HepG2 (cell line): ENCODE results near the gene NOMO2. TPM values are rescaled to one million over a fixed set of nuclear protein-coding genes. Genes with fewer than 3 reads are reported as not detected.
"Not testable (repeated sequence)": the region's sequence is repeated elsewhere in the genome, so short reads cannot be mapped to it uniquely, and the experiment has no call there.

ENCODE experiments used
- ATAC-seq: fragments of 200-7000 bp; cut with Tn5 transposase; 3 replicates; pipeline ENCODE4 v1.9.1; 2020; ENCODE audit warnings: mild to moderate bottlenecking, moderate library complexity
- BruUV-seq: library from RNA; stranded (reverse); fragments of 400-500 nt; replicated peaks from 2 replicates; lab custom pipeline; 2021; lab: Mats Ljungman, UMichigan
- CTCF ChIA-PET: fragments of 300-600 bp; formaldehyde crosslinking; extraction: SDS; loops from one replicate; lab custom pipeline; 2021; ENCODE audit warnings: low total read pairs, inconsistent platforms, low intra/inter-chr PET ratio; lab: Yijun Ruan, JAX
- POLR2A ChIA-PET: fragments of 350-600 bp; sonication (Branson Sonifier 250); formaldehyde crosslinking; loops from one replicate; lab custom pipeline; 2020; ENCODE audit warnings: antibody characterized with exemption, inconsistent platforms; lab: Yijun Ruan, JAX
- DNase-seq: peaks from one replicate; pipeline ENCODE4 v3.0.0-alpha.2; 2015; ENCODE audit warnings: low spot score
- FAIRE-seq: peaks from 3 replicates; lab custom pipeline; 2011; peaks lifted over from hg19 to GRCh38; lab: Jason Lieb, UNC
- H2AFZ ChIP-seq: one replicate; pipeline ENCODE4 v1.6.1; 2011; ENCODE audit warnings: low read length, inconsistent platforms
- H3K27ac ChIP-seq: fragments of 300-600 bp; 3 replicates; pipeline ENCODE4 v1.8.0; 2011; ENCODE audit warnings: mixed run types, mild to moderate bottlenecking, mixed read lengths, low read length, inconsistent platforms; ENCODE audit not compliant: insufficient read depth; ENCODE audit errors: extremely low read length
- H3K27me3 ChIP-seq, 2 experiments: fragments of 200-600 bp in 1 of 2; 2 replicates in 1 of 2; 3 replicates in 1 of 2; pipeline versions ENCODE4 v1.6.0 to v1.8.0; 2011; ENCODE audit warnings: low read length in 2 of 2, mild to moderate bottlenecking in 2 of 2, moderate library complexity in 2 of 2, inconsistent platforms in 1 of 2; ENCODE audit not compliant: insufficient read depth in 2 of 2, control insufficient read depth in 1 of 2
- H3K36me3 ChIP-seq, 2 experiments: fragments of 200-600 bp in 1 of 2; replicated peaks in 1 of 2; 2 replicates in 1 of 2; 3 replicates in 1 of 2; pipeline versions ENCODE4 v1.5.1 to v1.8.0; 2011; ENCODE audit warnings: low read length in 2 of 2, inconsistent platforms in 1 of 2; ENCODE audit not compliant: insufficient read depth in 2 of 2, control insufficient read depth in 1 of 2
- H3K4me1 ChIP-seq: 2 replicates; pipeline ENCODE4 v1.5.1; 2012; ENCODE audit warnings: low read length, inconsistent platforms; ENCODE audit not compliant: insufficient read depth
- H3K4me2 ChIP-seq: 2 replicates; pipeline ENCODE4 v1.6.0; 2011; ENCODE audit warnings: low read depth, low read length, inconsistent platforms
- H3K4me3 ChIP-seq, 3 experiments: fragments of 200-600 bp in 1 of 3; sonication (generic), shearing (Covaris generic) in 1 of 3; replicated peaks in 1 of 3; 2 replicates each; pipeline ENCODE4 v1.5.1; 2011 to 2016; ENCODE audit warnings: low read length in 3 of 3, inconsistent platforms in 2 of 3, low read depth in 2 of 3, mild to moderate bottlenecking in 2 of 3, control low read depth in 1 of 3, mixed read lengths in 1 of 3; ENCODE audit not compliant: insufficient read depth in 1 of 3
- H3K79me2 ChIP-seq: one replicate; pipeline ENCODE4 v1.6.1; 2011; ENCODE audit warnings: low read length, inconsistent platforms; ENCODE audit not compliant: insufficient read depth
- H3K9ac ChIP-seq: 2 replicates; pipeline ENCODE4 v1.6.0; 2011; ENCODE audit warnings: mild to moderate bottlenecking, low read depth, low read length, inconsistent platforms; ENCODE audit not compliant: insufficient read depth
- H3K9me3 ChIP-seq: 2 replicates; pipeline ENCODE4 v1.5.1; 2012; ENCODE audit warnings: mild to moderate bottlenecking, low read length
- H4K20me1 ChIP-seq: 2 replicates; pipeline ENCODE4 v1.6.0; 2011; ENCODE audit warnings: inconsistent platforms, mild to moderate bottlenecking, low read length, moderate library complexity; ENCODE audit not compliant: insufficient read depth
- FOXP4 ChIP-seq: sonication (generic); formaldehyde crosslinking; IDR thresholded peaks from 2 replicates; pipeline ENCODE4 v1.4.0; 2020; ENCODE audit warnings: missing genetic modification reagents
- GATAD2A ChIP-seq: IDR thresholded peaks from 2 replicates; pipeline ENCODE4 v1.6.1; 2016
- RCOR2 ChIP-seq: IDR thresholded peaks from 2 replicates; pipeline ENCODE4 v1.6.1; 2016; ENCODE audit warnings: missing biosample characterization, missing genetic modification reagents
- ZNF777 ChIP-seq: sonication (generic); formaldehyde crosslinking; IDR thresholded peaks from 2 replicates; pipeline ENCODE4 v1.4.0; 2020; ENCODE audit warnings: missing genetic modification reagents
- WGBS: methylation state at CpG from one replicate; pipeline ENCODE4 v1.1.6; 2017; ENCODE audit warnings: low lambda C conversion rate; 5-methylcytosine and 5-hydroxymethylcytosine counted together
- in situ Hi-C: cut with HindIII; loops from 2 replicates; pipeline ENCODE4 v1.10.0; 2017; ENCODE audit warnings: low pct_unique_long_range_greater_than_20kb; ENCODE audit not compliant: extremely low pct_ligation_motif_present
- intact Hi-C: fragments of 100-400 bp; cut with micrococcal nuclease; formaldehyde crosslinking; loops from one replicate; pipeline ENCODE4 v1.10.0; 2022; ENCODE audit not compliant: unreplicated experiment
- polyA plus RNA-seq, 8 experiments: library from polyadenylated mRNA; depleted of rRNA in 3 of 8; stranded (reverse) in 7 of 8; unstranded in 1 of 8; fragments of >200 nt; fragmentation: Illumina TruSeq in 4 of 8; extraction: Trizol in 4 of 8; gene quantifications; 2 replicates each; pipeline versions ENCODE4 v1.2.1 to v1.2.3, GENCODE V29; 2011 to 2016; ENCODE audit warnings: low read depth in 4 of 8, missing spikeins in 1 of 8, mixed read lengths in 1 of 8; ENCODE audit not compliant: insufficient read depth in 1 of 8
- total RNA-seq, 5 experiments: library from RNA; depleted of rRNA; stranded (reverse); fragments of >200 nt; fragmentation: Illumina TruSeq; extraction: Trizol; gene quantifications; 2 replicates each; pipeline ENCODE4 v1.2.3, GENCODE V29; 2016; ENCODE audit warnings: low read depth in 1 of 5

The NOMO2 gene
- total and polyA plus RNA-seq, 2 of the 13 experiments (the other 11 are each of a cell fraction or from before 2014, with no cell fraction given) = 217 to 372 TPM

DNA sequence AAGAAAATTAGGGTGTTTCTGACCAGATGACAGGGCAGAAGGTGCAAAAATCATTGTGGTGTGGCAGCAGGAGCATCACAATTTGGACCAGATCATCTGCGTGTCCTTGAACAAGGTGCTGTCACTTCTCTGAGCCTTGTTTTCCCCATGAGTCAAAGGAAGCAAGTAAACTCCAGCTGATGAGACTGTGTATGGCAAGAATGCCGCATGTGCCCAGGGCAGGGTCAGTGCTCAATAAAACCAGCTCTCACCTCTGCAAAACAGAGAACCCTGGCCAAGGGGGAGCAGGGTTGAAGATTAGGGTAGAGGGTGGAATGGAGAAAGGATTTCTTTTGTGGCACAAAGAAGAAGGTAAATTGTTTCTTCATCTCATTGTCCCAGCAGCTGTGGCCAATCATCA is 17.4 kb upstream of the NOMO2 start (continued):
- peak; percentile 36; the same call in 1 of the 2 replicates for TF ChIP-seq FOXP4 (CRISPR knock-in tag)
- TF ChIP-seq GATAD2A = peak; percentile 39; the same call in 1 of the 2 replicates

DNA sequence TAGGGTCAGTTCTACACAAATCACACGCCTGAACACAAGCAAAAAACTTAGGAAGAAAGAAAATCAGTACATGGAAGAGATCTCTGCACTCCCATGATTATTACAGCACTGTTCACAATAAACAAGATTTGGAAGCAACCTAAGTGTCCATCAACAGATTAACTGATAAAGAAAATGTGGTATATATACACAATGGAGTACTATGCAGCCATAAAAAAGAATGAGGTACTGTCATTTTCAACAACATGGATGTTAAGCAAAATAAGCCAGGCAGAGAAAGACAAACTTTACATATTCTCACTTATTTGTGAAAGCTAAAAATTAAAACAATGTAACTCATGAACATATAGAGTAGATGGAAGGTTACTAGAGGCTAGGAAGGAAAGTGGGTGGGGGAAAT is 16.0 kb upstream of the NOMO2 start:
- H3K4me3 ChIP-seq, H3K9ac ChIP-seq, intact Hi-C loops, H3K27me3 ChIP-seq, in situ Hi-C loops, H3K79me2 ChIP-seq, FAIRE-seq, ATAC-seq, DNase-seq, BruUV-seq, H2AFZ ChIP-seq, H3K9me3 ChIP-seq, H4K20me1 ChIP-seq, CTCF ChIA-PET, POLR2A ChIA-PET, H3K4me2 ChIP-seq: not testable (repeated sequence)
- peaks cover 6 to 12% of the 10 kb centered on the region in 2 experiments for H3K36me3 ChIP-seq
- TF ChIP-seq ZNF777 (CRISPR knock-in tag) (0 out of 2 replicates have a peak, but pooled peaks have one; percentile 4), RCOR2 (CRISPR knock-in tag) (0 out of 2 replicates have a peak, but pooled peaks have one; percentile 35)
- peaks cover 51% of the 10 kb centered on the region for H3K4me1 ChIP-seq
- 97% methylated on average over 1 of the region's 1 CpG for WGBS
- H3K27ac ChIP-seq = peak overlapping the region; percentile 60

GRCh38 chr16:18575945-18576344 is 14.0 kb upstream of the NOMO2 start:
- POLR2A ChIA-PET, H3K27me3 ChIP-seq, CTCF ChIA-PET, in situ Hi-C loops, H3K79me2 ChIP-seq, H2AFZ ChIP-seq, H3K4me2 ChIP-seq, ATAC-seq, H4K20me1 ChIP-seq, H3K4me3 ChIP-seq, FAIRE-seq, H3K36me3 ChIP-seq, H3K9me3 ChIP-seq, BruUV-seq, H3K9ac ChIP-seq, intact Hi-C loops, DNase-seq: not testable (repeated sequence)
- H3K27ac ChIP-seq = peak overlapping the region; percentile 60
- H3K4me1 ChIP-seq = peaks cover 50% of the 10 kb centered on the region
- whole genome bisulfite sequencing = 93% methylated on average over 1 of the region's 2 CpGs
